ENCODE results near the gene ESR2. TPM values are rescaled to one million over a fixed set of nuclear protein-coding genes. Genes with fewer than 3 reads are reported as not detected.
A peak's percentile ranks its signal among the peaks of the same experiment; 100 is the strongest.

The ESR2 gene
- total RNA-seq, 2 donors from 2014 or later: not detected

- DNase-seq (no peak), ATAC-seq (no peak)
- intact Hi-C loops (cut with DNase I): no loop called here
- peak overlapping the region in 2 of 4 donors; percentile 57 to 74 for H3K27ac ChIP-seq
- H3K4me1 ChIP-seq: peaks cover 73% of the 10 kb centered on the region
- H3K9me3 ChIP-seq: no peaks in the 10 kb centered on the region
- peaks cover 13 to 17% of the 10 kb centered on the region in 2 donors for H3K36me3 ChIP-seq (replicated peaks in 1 of 2; ENCODE audit: insufficient read depth in 1 of 2, low read depth in 2 of 2)
- H3K27me3 ChIP-seq: no peaks in the 10 kb centered on the region
- TF ChIP-seq CTCF (IDR thresholded peaks at IDR 0.05): no peak
- no peak for TF ChIP-seq POLR2A (IDR thresholded peaks at IDR 0.05)
- H3K4me3 ChIP-seq: no peak overlapping the region
- WGBS, 2 donors: 55 to 77% methylated on average over 4 of the region's 4 CpGs
These were observed 74.1 kb downstream of the ESR2 start for GRCh38 chr14:64220056-64220455.

- Histone ChIP-seq H3K36me3 (replicated peaks in 1 of 2; ENCODE audit: insufficient read depth in 1 of 2, low read depth in 2 of 2) (peaks cover 10 to 14% of the 10 kb centered on the region in 2 donors), H3K27ac (peak overlapping the region; percentile 27 to 74 (median 51)), H3K9me3 (no peaks in the 10 kb centered on the region), H3K4me3 (no peak overlapping the region), H3K27me3 (no peaks in the 10 kb centered on the region), H3K4me1 (peaks cover 81% of the 10 kb centered on the region)
- 29 to 31% methylated on average over 15 of the region's 15 CpGs for WGBS, 2 donors
- intact Hi-C loops (cut with DNase I): no loop called here
- ATAC-seq: peak; percentile 63
- TF ChIP-seq POLR2A (IDR thresholded peaks at IDR 0.05) (no peak), CTCF (IDR thresholded peaks at IDR 0.05) (no peak)
- peak; percentile 70 to 88 (median 86) for DNase-seq
These were observed 75.6 kb downstream of the ESR2 start for GRCh38 chr14:64218344-64219240.

GRCh38 chr14:64217834-64218233, 76.3 kb downstream of the ESR2 start:
- WGBS, 2 donors: 38 to 39% methylated on average over 7 of the region's 7 CpGs
- H3K36me3 ChIP-seq (replicated peaks in 1 of 2; ENCODE audit: insufficient read depth in 1 of 2, low read depth in 2 of 2): peaks cover 2 to 6% of the 10 kb centered on the region in 2 donors

GRCh38 chr14:64217308-64217707, 76.9 kb downstream of the ESR2 start:
- H3K36me3 ChIP-seq (replicated peaks in 1 of 2; ENCODE audit: insufficient read depth in 1 of 2, low read depth in 2 of 2): peaks cover 0 to 5% of the 10 kb centered on the region in 2 donors
- intact Hi-C loops (cut with DNase I): no loop called here
- no peaks in the 10 kb centered on the region for H3K9me3 ChIP-seq
- no peaks in the 10 kb centered on the region for H3K27me3 ChIP-seq
- H3K27ac ChIP-seq: peak overlapping the region in 3 of 4 donors; percentile 45 to 74 (median 57)
- DNase-seq: no peak
- TF ChIP-seq CTCF (IDR thresholded peaks at IDR 0.05): no peak
- no peak for TF ChIP-seq POLR2A (IDR thresholded peaks at IDR 0.05)
- peaks cover 94% of the 10 kb centered on the region for H3K4me1 ChIP-seq
- no peak for ATAC-seq
- no peak overlapping the region for H3K4me3 ChIP-seq
- 23 to 32% methylated on average over 4 of the region's 4 CpGs for WGBS, 2 donors

More at GRCh38 chr14:64217834-64218233, 76.3 kb downstream of the ESR2 start:
- H3K4me1 ChIP-seq: peaks cover 89% of the 10 kb centered on the region
- no peak overlapping the region for H3K4me3 ChIP-seq
- ATAC-seq (no peak), DNase-seq (no peak)
- H3K27ac ChIP-seq: peak overlapping the region; percentile 27 to 74 (median 51)
- H3K27me3 ChIP-seq: no peaks in the 10 kb centered on the region
- H3K9me3 ChIP-seq: no peaks in the 10 kb centered on the region
- TF ChIP-seq POLR2A (IDR thresholded peaks at IDR 0.05) (no peak), CTCF (IDR thresholded peaks at IDR 0.05) (no peak)
- intact Hi-C loops (cut with DNase I): no loop called here

Data from body of pancreas (tissue), 4 donors.